ENCODE results near the gene FAM149B1. TPM values are rescaled to one million over a fixed set of nuclear protein-coding genes. Genes with fewer than 3 reads are reported as not detected.

The FAM149B1 gene
- total RNA-seq, 2 donors from 2014 or later: 14.8 to 17.3 TPM

DNA sequence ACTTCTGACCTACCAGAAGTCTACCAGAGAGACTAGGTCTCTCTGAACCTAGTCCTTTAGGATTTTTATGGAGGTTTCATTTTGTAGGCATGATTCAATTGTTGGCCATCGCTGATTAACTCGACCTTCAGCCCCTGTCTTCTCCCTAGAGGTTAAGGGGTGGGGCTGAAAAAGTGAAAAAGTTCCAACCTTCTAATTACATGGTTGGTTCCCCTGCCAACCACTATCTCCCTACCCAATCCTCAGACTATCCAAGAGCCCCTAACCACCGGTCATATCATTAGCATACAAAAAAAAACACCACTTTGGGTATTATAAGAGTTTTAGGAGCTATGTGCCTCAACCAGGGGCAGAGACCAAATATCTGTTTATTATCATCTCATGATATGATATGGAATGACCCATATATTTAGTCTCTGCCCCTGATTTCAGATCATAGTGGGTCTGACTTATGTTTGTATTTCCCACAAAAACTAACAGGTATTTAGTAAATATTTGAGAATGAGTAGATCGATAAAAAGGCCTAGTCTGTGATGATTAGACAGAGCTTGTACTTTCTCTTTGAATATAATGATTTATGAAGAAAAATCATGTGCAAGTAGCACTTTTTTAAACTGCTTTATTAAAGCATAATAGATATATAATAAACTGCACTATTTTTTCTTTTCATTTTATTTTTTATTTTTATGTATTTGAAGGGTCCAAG, 43.3 kb downstream of the FAM149B1 start:
- peaks cover 8 to 12% of the 10 kb centered on the region in 2 donors for H3K36me3 Mint-ChIP-seq
- H3K9me3 Mint-ChIP-seq: peaks cover 0 to under 1% of the 10 kb centered on the region in 2 donors
- ATAC-seq (peak in 1 of 2 donors; percentile 14), DNase-seq (ENCODE audit: low spot score in 2 of 2) (no peak)
- no peak overlapping the region for H3K27ac Mint-ChIP-seq

- Mint-ChIP-seq H3K36me3 (peaks cover 16 to 21% of the 10 kb centered on the region in 2 donors), H3K9me3 (no peaks in the 10 kb centered on the region), H3K27ac (no peak overlapping the region)
- ATAC-seq: no peak
- no peak for DNase-seq (ENCODE audit: low spot score in 2 of 2)
These were observed 47.8 kb downstream of the FAM149B1 start for GRCh38 chr10:73215749-73216148.

DNA sequence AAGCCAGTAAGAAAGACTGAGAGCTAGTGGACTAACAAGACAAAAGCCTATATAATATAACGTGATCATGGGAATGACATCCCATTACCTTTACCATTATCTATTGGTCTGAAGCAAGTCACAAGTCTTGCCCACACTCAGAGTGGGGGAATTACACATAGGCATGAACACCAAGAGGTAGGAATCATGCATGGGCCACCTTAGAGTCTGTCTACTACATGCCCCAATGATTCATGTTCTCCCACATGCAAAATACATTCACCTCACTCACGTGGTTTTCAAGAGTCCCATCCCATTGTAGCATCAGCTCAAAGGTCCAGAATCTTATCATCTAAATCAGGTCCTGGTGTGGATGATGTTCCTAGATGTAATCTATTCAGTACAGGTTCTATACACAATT, 49.7 kb downstream of the FAM149B1 start:
- Mint-ChIP-seq H3K9me3 (no peaks in the 10 kb centered on the region), H3K27ac (no peak overlapping the region), H3K36me3 (peaks cover 16 to 21% of the 10 kb centered on the region in 2 donors)
- DNase-seq (ENCODE audit: low spot score in 2 of 2) (no peak), ATAC-seq (peak in 1 of 2 donors; percentile 49)

DNA sequence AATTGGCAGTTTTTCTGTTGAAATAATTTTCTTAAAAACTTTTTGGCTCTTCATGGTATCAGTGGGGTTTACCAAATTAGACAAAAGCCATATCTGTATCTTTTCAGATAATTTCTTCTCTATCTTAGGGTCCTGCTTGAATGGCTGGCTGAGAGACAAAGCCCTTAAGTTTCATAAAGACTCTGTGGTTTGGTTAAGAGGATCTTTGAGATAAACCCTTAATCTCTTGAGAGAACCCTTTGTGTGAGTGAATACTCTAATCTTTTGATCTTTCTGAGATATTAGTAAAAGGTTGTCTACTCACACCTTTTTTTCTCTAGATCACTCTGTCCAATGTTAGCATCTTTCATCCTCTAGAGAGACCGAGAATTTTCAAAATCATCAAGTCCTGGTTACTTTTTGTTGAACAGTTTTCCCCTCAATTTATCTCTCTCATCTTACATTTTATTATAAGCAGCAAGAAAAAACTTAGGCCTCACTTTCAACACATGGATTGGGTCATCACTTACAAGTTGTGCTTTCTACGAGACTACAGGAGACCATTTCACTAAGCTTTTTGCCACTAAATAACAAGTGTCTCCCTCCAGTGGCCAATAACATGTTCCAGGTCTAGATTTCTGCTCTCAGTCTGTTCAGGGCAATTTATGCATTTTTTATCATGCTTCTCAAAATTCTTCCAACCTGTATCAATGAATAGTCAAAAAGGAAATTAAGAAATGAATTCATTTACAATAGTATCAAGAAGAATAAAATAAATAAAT, 50.7 kb downstream of the FAM149B1 start:
- H3K27ac Mint-ChIP-seq: peak overlapping the region in 1 of 2 donors; percentile 22
- H3K9me3 Mint-ChIP-seq: no peaks in the 10 kb centered on the region
- H3K36me3 Mint-ChIP-seq: peaks cover 16 to 21% of the 10 kb centered on the region in 2 donors

DNA sequence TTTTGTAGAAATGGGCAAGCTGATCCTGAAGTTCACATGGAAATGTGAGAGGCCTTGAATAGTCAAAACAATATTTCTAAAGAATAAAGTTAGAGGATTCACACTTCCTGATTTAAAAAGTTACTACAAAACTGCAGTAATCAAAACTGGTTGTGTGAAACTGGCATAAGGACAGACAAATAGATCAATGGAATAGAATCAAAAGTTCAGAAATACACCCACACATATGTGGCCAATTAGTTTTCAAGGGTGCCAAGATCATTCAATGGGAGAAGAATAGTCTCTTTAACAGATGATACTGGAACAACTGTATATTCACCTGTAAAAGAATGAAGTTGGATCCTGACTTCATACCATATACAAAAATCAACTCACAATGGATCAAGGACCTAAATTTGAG, 51.5 kb downstream of the FAM149B1 start:
- Mint-ChIP-seq H3K36me3 (peaks cover 16% of the 10 kb centered on the region in 2 donors), H3K27ac (no peak overlapping the region), H3K9me3 (no peaks in the 10 kb centered on the region)
- DNase-seq (ENCODE audit: low spot score in 2 of 2) (no peak), ATAC-seq (no peak)

More for the DNA sequence above, 50.7 kb downstream of the FAM149B1 start:
- DNase-seq (ENCODE audit: low spot score in 2 of 2) (no peak), ATAC-seq (no peak)

GRCh38 chr10:73220989-73221388, 53.1 kb downstream of the FAM149B1 start:
- H3K9me3 Mint-ChIP-seq: no peaks in the 10 kb centered on the region
- peaks cover 11 to 12% of the 10 kb centered on the region in 2 donors for H3K36me3 Mint-ChIP-seq
- ATAC-seq: no peak
- DNase-seq (ENCODE audit: low spot score in 2 of 2): no peak
- no peak overlapping the region for H3K27ac Mint-ChIP-seq

DNA sequence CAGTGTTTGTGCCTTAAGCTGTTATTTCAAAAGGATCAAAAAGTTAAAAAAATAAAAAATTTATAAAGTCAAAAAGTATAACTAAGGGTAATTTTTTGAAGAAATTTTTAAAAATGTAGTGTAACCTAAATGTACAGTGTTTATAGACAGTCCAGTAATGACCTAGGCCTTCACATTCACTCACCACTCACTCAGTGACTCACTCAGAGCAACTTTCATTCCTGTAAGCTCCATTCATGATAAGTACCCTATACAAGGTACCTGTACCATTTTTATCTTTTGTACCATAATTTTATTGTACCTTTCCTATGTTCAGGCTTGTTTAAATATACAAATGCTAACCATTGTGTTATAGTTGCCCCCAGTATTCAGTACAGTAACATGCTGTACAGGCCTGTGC, 57.6 kb downstream of the FAM149B1 start:
- DNase-seq (ENCODE audit: low spot score in 2 of 2) (no peak), ATAC-seq (peak; percentile 48 to 82)
- H3K27ac Mint-ChIP-seq: no peak overlapping the region
- H3K9me3 Mint-ChIP-seq: no peaks in the 10 kb centered on the region
- H3K36me3 Mint-ChIP-seq: no peaks in the 10 kb centered on the region

GRCh38 chr10:73226663-73227062, 58.7 kb downstream of the FAM149B1 start:
- Mint-ChIP-seq H3K27ac (no peak overlapping the region), H3K36me3 (no peaks in the 10 kb centered on the region), H3K9me3 (no peaks in the 10 kb centered on the region)
- no peak for DNase-seq (ENCODE audit: low spot score in 2 of 2)
- ATAC-seq: no peak

DNA sequence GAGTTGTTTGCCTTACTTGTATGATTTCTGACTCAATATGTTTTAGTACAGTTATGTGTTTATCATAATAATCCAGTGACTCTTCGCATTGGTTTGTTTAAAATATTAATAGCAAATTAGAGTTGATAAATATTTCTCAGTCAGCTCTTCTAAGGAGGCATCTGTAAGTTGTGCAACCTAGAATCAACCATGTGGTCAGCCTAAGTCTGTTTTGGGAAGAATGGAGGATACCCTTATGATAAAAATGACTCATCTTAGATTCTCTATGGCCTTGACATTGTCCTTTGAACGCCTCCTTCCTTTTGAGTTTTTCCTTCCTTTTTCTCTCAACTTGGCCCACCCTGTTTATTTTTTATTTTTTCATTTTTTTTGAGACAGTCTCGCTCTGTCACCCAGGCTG, 60.3 kb downstream of the FAM149B1 start:
- DNase-seq (ENCODE audit: low spot score in 2 of 2) (no peak), ATAC-seq (no peak)
- no peak overlapping the region for H3K27ac Mint-ChIP-seq
- no peaks in the 10 kb centered on the region for H3K36me3 Mint-ChIP-seq
- no peaks in the 10 kb centered on the region for H3K9me3 Mint-ChIP-seq

- no peak for DNase-seq (ENCODE audit: low spot score in 2 of 2)
- ATAC-seq: no peak
- Mint-ChIP-seq H3K36me3 (no peaks in the 10 kb centered on the region), H3K27ac (no peak overlapping the region), H3K9me3 (no peaks in the 10 kb centered on the region)
These were observed 61.6 kb downstream of the FAM149B1 start for GRCh38 chr10:73229567-73229966.

- no peak for DNase-seq (ENCODE audit: low spot score in 2 of 2)
- H3K9me3 Mint-ChIP-seq: no peaks in the 10 kb centered on the region
- H3K36me3 Mint-ChIP-seq: no peaks in the 10 kb centered on the region
- H3K27ac Mint-ChIP-seq: peak overlapping the region in 1 of 2 donors; percentile 8
- ATAC-seq: no peak
These were observed 65.0 kb downstream of the FAM149B1 start for GRCh38 chr10:73232887-73233286.

- H3K36me3 Mint-ChIP-seq: no peaks in the 10 kb centered on the region
- DNase-seq (ENCODE audit: low spot score in 2 of 2) (no peak), ATAC-seq (no peak)
- H3K27ac Mint-ChIP-seq: peak overlapping the region; percentile 0 to 2
- H3K9me3 Mint-ChIP-seq: no peaks in the 10 kb centered on the region
These were observed 66.0 kb downstream of the FAM149B1 start for GRCh38 chr10:73233883-73234282.

DNA sequence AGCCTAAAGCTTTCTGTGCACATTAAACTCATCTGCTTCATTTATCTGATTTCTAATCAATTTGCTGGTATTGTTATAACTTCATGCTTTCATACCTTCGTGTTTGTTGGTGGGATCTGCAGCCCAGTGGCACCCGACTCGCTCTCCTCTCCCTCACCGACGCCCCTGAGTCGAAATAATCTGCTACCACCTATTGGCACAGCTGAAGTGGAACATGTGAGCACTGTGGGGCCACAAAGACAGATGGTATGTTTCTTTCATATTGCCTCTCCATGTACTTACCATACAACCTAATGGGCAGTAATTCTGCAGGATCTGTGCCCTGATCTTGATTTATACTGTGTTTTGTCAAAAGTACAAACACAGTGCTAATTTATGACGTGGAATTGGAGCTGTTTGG, 66.8 kb downstream of the FAM149B1 start:
- DNase-seq (ENCODE audit: low spot score in 2 of 2): no peak
- H3K9me3 Mint-ChIP-seq: no peaks in the 10 kb centered on the region
- no peak for ATAC-seq
- H3K36me3 Mint-ChIP-seq: no peaks in the 10 kb centered on the region
- H3K27ac Mint-ChIP-seq: peak overlapping the region in 1 of 2 donors; percentile 0

- no peak for ATAC-seq
- H3K27ac Mint-ChIP-seq: no peak overlapping the region
- H3K9me3 Mint-ChIP-seq: no peaks in the 10 kb centered on the region
- no peak for DNase-seq (ENCODE audit: low spot score in 2 of 2)
- H3K36me3 Mint-ChIP-seq: peaks cover 20 to 23% of the 10 kb centered on the region in 2 donors
These were observed 71.2 kb downstream of the FAM149B1 start for GRCh38 chr10:73238990-73239566.

GRCh38 chr10:73239908-73240307, 72.0 kb downstream of the FAM149B1 start:
- Mint-ChIP-seq H3K27ac (no peak overlapping the region), H3K9me3 (no peaks in the 10 kb centered on the region), H3K36me3 (peaks cover 28 to 32% of the 10 kb centered on the region in 2 donors)
- ATAC-seq: no peak
- DNase-seq (ENCODE audit: low spot score in 2 of 2): no peak

GRCh38 chr10:73244866-73245477, 77.1 kb downstream of the FAM149B1 start:
- ATAC-seq (no peak), DNase-seq (ENCODE audit: low spot score in 2 of 2) (no peak)
- H3K9me3 Mint-ChIP-seq: no peaks in the 10 kb centered on the region
- H3K27ac Mint-ChIP-seq: peak overlapping the region; percentile 41 to 62
- peaks cover 51 to 65% of the 10 kb centered on the region in 2 donors for H3K36me3 Mint-ChIP-seq

- ATAC-seq: no peak
- H3K36me3 Mint-ChIP-seq: peaks cover 56 to 61% of the 10 kb centered on the region in 2 donors
- no peaks in the 10 kb centered on the region for H3K9me3 Mint-ChIP-seq
- DNase-seq (ENCODE audit: low spot score in 2 of 2): no peak
- peak overlapping the region; percentile 97 to 98 for H3K27ac Mint-ChIP-seq
These were observed 78.4 kb downstream of the FAM149B1 start for GRCh38 chr10:73246322-73246645.

Measured in activated naive CD4-positive, alpha-beta T cell treated with anti-CD3 and anti-CD28 coated beads, Interleukin-2, amount 50 U/mL, for 72 hours (primary cell).